ENCODE results near the gene TMEM39B. TPM values are rescaled to one million over a fixed set of nuclear protein-coding genes. Genes with fewer than 3 reads are reported as not detected.

TMEM39B gene
- polyA plus RNA-seq, 1 donor from 2014 or later, result 18.1 TPM

DNA sequence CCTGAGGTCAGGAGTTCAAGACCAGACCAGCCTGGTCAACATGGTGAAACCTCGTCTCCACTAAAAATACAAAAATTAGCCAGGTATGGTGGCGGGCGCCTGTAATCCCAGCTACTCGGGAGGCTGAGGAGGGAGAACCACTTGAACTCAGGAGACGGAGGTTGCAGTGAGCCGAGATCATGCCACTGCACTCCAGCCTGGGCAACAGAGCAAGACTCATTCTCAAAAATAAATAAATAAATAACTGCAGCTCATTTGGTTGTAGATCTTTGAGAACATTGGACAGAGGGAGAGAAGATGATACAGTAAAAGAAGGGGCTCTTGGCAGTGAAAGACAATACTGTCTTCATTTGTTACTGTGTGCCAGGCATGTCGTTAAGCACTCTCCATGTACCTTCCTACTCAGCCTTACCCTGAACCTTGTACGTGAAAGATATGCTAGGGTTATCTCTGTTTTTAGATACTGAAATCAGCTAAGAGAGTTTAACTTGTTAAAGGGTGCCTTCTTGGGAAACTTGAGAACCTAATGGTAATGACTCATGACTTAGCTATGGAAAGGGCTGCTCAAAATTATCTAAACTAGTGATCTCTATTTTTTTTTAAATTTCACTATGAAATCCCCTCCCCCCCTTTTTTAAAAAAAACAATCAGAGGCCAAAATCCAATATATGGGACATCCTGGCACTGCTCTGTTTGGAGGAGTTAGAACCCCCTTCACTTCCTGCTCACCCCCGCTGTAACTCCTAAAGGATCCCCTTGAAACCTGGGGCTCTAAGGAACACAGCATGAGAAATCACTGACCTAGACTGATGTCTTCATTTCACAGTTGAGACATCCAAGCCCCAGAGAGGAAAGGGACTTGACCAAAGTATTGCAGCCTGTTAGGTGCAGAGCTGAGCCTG lies 28.3 kb downstream of the TMEM39B start:
- Histone ChIP-seq H3K9me2 (ENCODE audit: insufficient read depth, low read length) (no peaks in the 10 kb centered on the region), H2AFZ (ENCODE audit: low read depth, low read length) (no peak overlapping the region), H3K4me2 (ENCODE audit: low read length) (no peak overlapping the region), H3K9me3 (ENCODE audit: low read length) (no peaks in the 10 kb centered on the region), H3K4me3 (ENCODE audit: low read length) (no peak overlapping the region), H4K20me1 (ENCODE audit: insufficient read depth) (no peaks in the 10 kb centered on the region), H3K79me2 (replicated peaks; ENCODE audit: insufficient read depth, low read length) (no peaks in the 10 kb centered on the region), H3F3A (ENCODE audit: insufficient read depth, low read length, poor library complexity, severe bottlenecking) (no peaks in the 10 kb centered on the region), H3K36me3 (ENCODE audit: insufficient read depth, low read length) (peaks cover 3% of the 10 kb centered on the region), H3K27me3 (ENCODE audit: insufficient read depth, low read depth, low read length) (no peaks in the 10 kb centered on the region), H3K9ac (ENCODE audit: low read length) (no peak overlapping the region), H3K27ac (ENCODE audit: low read length) (no peak overlapping the region)
- no peak for TF ChIP-seq SMC3 (conservative IDR thresholded peaks at IDR 0.05; ENCODE audit: poor library complexity)
- no peak for TF ChIP-seq MXI1 (conservative IDR thresholded peaks at IDR 0.05; ENCODE audit: poor library complexity, severe bottlenecking)
- TF ChIP-seq EP300 (conservative IDR thresholded peaks at IDR 0.05; ENCODE audit: poor library complexity, severe bottlenecking), result no peak
- TF ChIP-seq, protein P1, sequence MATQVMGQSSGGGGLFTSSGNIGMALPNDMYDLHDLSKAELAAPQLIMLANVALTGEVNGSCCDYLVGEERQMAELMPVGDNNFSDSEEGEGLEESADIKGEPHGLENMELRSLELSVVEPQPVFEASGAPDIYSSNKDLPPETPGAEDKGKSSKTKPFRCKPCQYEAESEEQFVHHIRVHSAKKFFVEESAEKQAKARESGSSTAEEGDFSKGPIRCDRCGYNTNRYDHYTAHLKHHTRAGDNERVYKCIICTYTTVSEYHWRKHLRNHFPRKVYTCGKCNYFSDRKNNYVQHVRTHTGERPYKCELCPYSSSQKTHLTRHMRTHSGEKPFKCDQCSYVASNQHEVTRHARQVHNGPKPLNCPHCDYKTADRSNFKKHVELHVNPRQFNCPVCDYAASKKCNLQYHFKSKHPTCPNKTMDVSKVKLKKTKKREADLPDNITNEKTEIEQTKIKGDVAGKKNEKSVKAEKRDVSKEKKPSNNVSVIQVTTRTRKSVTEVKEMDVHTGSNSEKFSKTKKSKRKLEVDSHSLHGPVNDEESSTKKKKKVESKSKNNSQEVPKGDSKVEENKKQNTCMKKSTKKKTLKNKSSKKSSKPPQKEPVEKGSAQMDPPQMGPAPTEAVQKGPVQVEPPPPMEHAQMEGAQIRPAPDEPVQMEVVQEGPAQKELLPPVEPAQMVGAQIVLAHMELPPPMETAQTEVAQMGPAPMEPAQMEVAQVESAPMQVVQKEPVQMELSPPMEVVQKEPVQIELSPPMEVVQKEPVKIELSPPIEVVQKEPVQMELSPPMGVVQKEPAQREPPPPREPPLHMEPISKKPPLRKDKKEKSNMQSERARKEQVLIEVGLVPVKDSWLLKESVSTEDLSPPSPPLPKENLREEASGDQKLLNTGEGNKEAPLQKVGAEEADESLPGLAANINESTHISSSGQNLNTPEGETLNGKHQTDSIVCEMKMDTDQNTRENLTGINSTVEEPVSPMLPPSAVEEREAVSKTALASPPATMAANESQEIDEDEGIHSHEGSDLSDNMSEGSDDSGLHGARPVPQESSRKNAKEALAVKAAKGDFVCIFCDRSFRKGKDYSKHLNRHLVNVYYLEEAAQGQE (IDR thresholded peaks at IDR 0.05; ENCODE audit: borderline replicate concordance), result no peak
- TF ChIP-seq POLR2AphosphoS5 (IDR thresholded peaks at IDR 0.05), result no peak
- TF ChIP-seq, protein P2, sequence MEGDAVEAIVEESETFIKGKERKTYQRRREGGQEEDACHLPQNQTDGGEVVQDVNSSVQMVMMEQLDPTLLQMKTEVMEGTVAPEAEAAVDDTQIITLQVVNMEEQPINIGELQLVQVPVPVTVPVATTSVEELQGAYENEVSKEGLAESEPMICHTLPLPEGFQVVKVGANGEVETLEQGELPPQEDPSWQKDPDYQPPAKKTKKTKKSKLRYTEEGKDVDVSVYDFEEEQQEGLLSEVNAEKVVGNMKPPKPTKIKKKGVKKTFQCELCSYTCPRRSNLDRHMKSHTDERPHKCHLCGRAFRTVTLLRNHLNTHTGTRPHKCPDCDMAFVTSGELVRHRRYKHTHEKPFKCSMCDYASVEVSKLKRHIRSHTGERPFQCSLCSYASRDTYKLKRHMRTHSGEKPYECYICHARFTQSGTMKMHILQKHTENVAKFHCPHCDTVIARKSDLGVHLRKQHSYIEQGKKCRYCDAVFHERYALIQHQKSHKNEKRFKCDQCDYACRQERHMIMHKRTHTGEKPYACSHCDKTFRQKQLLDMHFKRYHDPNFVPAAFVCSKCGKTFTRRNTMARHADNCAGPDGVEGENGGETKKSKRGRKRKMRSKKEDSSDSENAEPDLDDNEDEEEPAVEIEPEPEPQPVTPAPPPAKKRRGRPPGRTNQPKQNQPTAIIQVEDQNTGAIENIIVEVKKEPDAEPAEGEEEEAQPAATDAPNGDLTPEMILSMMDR (IDR thresholded peaks at IDR 0.05; ENCODE audit: poor library complexity, severe bottlenecking), result no peak
- no peak for TF ChIP-seq EZH2 (IDR thresholded peaks at IDR 0.05; ENCODE audit: borderline replicate concordance, insufficient read depth, low read length, poor library complexity, severe bottlenecking)
- TF ChIP-seq RAD21 (conservative IDR thresholded peaks at IDR 0.05), result no peak
- TF ChIP-seq TAF1 (IDR thresholded peaks at IDR 0.05; ENCODE audit: low read depth), result no peak

DNA sequence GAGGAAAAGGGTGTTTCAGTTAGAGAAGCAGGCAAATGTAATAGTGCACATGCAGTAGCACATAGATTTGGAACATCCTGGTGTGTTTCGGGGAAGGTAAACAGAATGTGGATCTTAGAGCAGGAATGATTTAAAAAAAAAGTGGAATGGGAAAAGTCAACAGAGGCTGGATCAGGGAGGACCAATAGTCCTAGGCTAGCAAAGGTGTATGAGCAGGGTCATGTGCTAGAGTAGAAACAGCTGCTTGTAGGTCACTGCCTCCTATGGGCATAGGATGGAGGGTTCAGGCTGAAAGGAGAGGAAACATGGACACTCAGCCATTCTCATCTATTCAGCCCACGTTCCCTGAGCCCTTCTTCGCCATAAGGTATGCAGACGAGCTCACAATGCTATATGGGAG lies 31.4 kb downstream of the TMEM39B start:
- Histone ChIP-seq H3K9ac (ENCODE audit: low read length) (no peak overlapping the region), H3K79me2 (replicated peaks; ENCODE audit: insufficient read depth, low read length) (peaks cover 6% of the 10 kb centered on the region), H3K27ac (ENCODE audit: low read length) (no peak overlapping the region), H3K27me3 (ENCODE audit: insufficient read depth, low read depth, low read length) (no peaks in the 10 kb centered on the region), H3K4me2 (ENCODE audit: low read length) (no peak overlapping the region), H3K4me3 (ENCODE audit: low read length) (no peak overlapping the region), H3K9me2 (ENCODE audit: insufficient read depth, low read length) (no peaks in the 10 kb centered on the region), H3K9me3 (ENCODE audit: low read length) (no peaks in the 10 kb centered on the region), H4K20me1 (ENCODE audit: insufficient read depth) (no peaks in the 10 kb centered on the region), H3F3A (ENCODE audit: insufficient read depth, low read length, poor library complexity, severe bottlenecking) (no peaks in the 10 kb centered on the region), H2AFZ (ENCODE audit: low read depth, low read length) (no peak overlapping the region), H3K36me3 (ENCODE audit: insufficient read depth, low read length) (no peaks in the 10 kb centered on the region)
- TF ChIP-seq EZH2 (IDR thresholded peaks at IDR 0.05; ENCODE audit: borderline replicate concordance, insufficient read depth, low read length, poor library complexity, severe bottlenecking) (no peak), TAF1 (IDR thresholded peaks at IDR 0.05; ENCODE audit: low read depth) (no peak), RAD21 (conservative IDR thresholded peaks at IDR 0.05) (no peak), POLR2AphosphoS5 (IDR thresholded peaks at IDR 0.05) (no peak), SMC3 (conservative IDR thresholded peaks at IDR 0.05; ENCODE audit: poor library complexity) (no peak), EP300 (conservative IDR thresholded peaks at IDR 0.05; ENCODE audit: poor library complexity, severe bottlenecking) (no peak), MXI1 (conservative IDR thresholded peaks at IDR 0.05; ENCODE audit: poor library complexity, severe bottlenecking) (no peak)
- TF ChIP-seq, protein P1 (IDR thresholded peaks at IDR 0.05; ENCODE audit: borderline replicate concordance), result no peak
- TF ChIP-seq, protein P2 (IDR thresholded peaks at IDR 0.05; ENCODE audit: poor library complexity, severe bottlenecking), result no peak
